Astrocyte of the cerebellum (primary cell): Measurements from ENCODE around the gene ARHGEF39.
A peak's percentile ranks its signal among the peaks of the same experiment; 100 is the strongest.

ENCODE experiments used
- DNase-seq: peaks from one replicate; pipeline ENCODE4 v3.0.0-alpha.2; 2011; ENCODE audit warnings: low read depth
- H3K4me3 ChIP-seq: 2 replicates; pipeline ENCODE4 v1.5.1; 2011; ENCODE audit warnings: mild to moderate bottlenecking, low read depth, low read length, moderate library complexity
- in situ Hi-C: cut with HindIII; loops from 2 replicates; pipeline ENCODE4 v1.10.0; 2017; ENCODE audit warnings: low sequenced_read_pairs
- TF ChIP-seq, protein P1 (sequence below): IDR thresholded peaks from 2 replicates; pipeline ENCODE4 v1.5.1; 2012; ENCODE audit warnings: low read length, low read depth, moderate library complexity, mild to moderate bottlenecking; ENCODE audit errors: missing control alignments

ARHGEF39 gene

DNA sequence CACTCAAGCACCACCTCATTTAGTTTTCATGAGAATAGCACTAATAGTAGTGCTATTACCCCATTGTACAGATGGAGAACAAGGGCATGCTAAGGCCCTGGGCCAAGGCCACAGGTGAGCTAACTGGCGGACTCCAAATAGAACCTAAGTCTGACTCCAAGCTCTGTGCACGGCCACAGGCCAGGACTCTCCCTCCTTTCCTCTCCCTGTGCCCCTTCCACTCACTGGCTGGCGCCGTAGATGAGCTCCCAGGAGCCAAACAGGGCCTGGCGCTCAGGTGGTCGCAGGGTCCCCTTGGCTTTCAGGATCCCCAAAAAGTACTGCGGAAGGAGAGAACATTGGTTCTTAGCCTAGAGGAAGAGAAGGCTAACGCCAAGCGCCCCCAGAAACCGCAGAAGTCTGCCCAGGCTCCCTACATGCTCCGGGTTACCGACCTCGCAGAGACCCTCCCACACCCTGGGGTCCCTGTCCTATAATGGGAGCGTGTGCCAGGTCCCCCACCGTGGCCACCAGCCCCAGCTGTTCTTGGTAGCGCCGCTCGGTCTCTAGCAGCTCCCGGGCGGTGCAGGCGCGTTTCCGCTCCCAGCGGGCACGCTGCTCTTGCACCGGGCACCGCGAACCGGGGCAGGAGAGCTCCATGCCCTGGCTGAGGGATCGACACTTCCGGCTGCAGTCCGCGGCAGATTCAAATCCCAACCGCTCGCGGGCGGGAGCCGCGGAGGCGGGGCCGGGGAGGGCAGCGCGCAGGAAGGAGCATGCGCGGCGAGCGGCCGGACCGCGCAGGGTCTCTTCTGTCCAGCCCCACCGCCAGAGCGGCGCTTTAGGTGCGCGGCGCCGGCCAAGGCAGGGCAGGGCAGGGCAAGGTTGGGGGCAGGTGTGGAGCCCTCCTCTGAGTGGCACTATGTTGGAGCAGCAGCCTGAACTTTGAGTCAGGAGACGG, at the start of gene ARHGEF39:
TSS of gene ARHGEF39 (minus strand) at position 665 of the 940 bp plus-strand sequence. CDS start at position 639, 26 bp downstream.
- DNase-seq = no peak
- TF ChIP-seq, protein P1, sequence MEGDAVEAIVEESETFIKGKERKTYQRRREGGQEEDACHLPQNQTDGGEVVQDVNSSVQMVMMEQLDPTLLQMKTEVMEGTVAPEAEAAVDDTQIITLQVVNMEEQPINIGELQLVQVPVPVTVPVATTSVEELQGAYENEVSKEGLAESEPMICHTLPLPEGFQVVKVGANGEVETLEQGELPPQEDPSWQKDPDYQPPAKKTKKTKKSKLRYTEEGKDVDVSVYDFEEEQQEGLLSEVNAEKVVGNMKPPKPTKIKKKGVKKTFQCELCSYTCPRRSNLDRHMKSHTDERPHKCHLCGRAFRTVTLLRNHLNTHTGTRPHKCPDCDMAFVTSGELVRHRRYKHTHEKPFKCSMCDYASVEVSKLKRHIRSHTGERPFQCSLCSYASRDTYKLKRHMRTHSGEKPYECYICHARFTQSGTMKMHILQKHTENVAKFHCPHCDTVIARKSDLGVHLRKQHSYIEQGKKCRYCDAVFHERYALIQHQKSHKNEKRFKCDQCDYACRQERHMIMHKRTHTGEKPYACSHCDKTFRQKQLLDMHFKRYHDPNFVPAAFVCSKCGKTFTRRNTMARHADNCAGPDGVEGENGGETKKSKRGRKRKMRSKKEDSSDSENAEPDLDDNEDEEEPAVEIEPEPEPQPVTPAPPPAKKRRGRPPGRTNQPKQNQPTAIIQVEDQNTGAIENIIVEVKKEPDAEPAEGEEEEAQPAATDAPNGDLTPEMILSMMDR = peak; percentile 28
- in situ Hi-C loops = no loop called here
- H3K4me3 ChIP-seq = peak within 1 kb of the TSS; percentile 48

DNA sequence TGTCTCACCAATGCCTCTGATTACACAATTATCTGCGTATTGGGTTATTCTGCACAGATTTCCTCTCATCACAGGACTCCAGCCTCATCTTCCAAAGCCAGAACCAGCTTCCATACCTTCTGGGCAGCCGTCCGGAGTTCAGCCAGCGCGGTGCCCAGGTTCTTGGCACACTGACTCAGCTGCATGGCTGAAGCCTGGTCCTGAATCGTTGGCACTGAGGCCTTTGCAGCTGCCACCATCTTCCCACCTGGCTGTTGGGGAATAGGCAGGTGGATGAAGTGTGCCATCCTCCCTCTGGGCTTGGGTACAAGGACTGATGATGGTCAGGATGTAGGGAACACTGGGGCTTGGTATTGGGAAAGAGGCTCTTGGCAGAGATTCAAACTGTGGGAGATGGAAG, 49.1 kb upstream of the ARHGEF39 start:
- no peak for DNase-seq
- TF ChIP-seq, protein P1 = no peak
- no peak overlapping the region for H3K4me3 ChIP-seq
- in situ Hi-C loops = loop anchor here (5.0 kb wide), 1 partner anchor 37 kb away; no protein-coding TSS in a partner anchor

- no peak for DNase-seq
- no peak overlapping the region for H3K4me3 ChIP-seq
- in situ Hi-C loops = loop anchor here (5.0 kb wide), 1 partner anchor 36 kb away; no protein-coding TSS in a partner anchor
- TF ChIP-seq, protein P1 = no peak
Measured at GRCh38 chr9:35713578-35713977, 48.6 kb upstream of the ARHGEF39 start.

- in situ Hi-C loops = loop anchor here (5.0 kb wide), 1 partner anchor 36 kb away; no protein-coding TSS in a partner anchor
- no peak overlapping the region for H3K4me3 ChIP-seq
- no peak for DNase-seq
- TF ChIP-seq, protein P1 = no peak
Measured at GRCh38 chr9:35712762-35713400, 47.9 kb upstream of the ARHGEF39 start.

GRCh38 chr9:35711501-35712428, 46.8 kb upstream of the ARHGEF39 start:
- no peak for DNase-seq
- in situ Hi-C loops = loop anchor here (5.0 kb wide), 1 partner anchor 34 kb away; no protein-coding TSS in a partner anchor
- TF ChIP-seq, protein P1 = no peak
- no peak overlapping the region for H3K4me3 ChIP-seq
